H1 (cell line): ENCODE measurements around the gene HECTD1. TPM values are rescaled to one million over a fixed set of nuclear protein-coding genes. Genes with fewer than 3 reads are reported as not detected.

ENCODE experiments used
- CTCF ChIA-PET: fragments of 300-600 bp; sonication (Branson Sonifier 250); formaldehyde crosslinking; loops from one replicate; lab custom pipeline; 2021; ENCODE audit not compliant: partially characterized antibody; lab: Charles Lee
- POLR2A ChIA-PET: fragments of 300-600 bp; sonication (Branson Sonifier 250); formaldehyde crosslinking; loops from one replicate; lab custom pipeline; 2021; ENCODE audit warnings: inconsistent platforms; ENCODE audit not compliant: partially characterized antibody; lab: Charles Lee
- DNase-seq, 2 experiments: peaks; one replicate each; pipeline versions ENCODE4 v3.0.0 to v3.0.0-alpha.2; 2010 to 2022; ENCODE audit warnings: low spot score in 2 of 2, low read depth in 1 of 2, mixed read lengths in 1 of 2
- FAIRE-seq: peaks from 2 replicates; lab custom pipeline; 2011; peaks lifted over from hg19 to GRCh38; lab: Jason Lieb, UNC
- H2AFZ ChIP-seq: 2 replicates; pipeline ENCODE4 v1.8.1; 2012; ENCODE audit warnings: low read length, inconsistent platforms
- H2AK5ac ChIP-seq: 2 replicates; pipeline ENCODE4 v1.6.1; 2013; ENCODE audit warnings: low read depth, low read length
- H2BK120ac ChIP-seq: replicated peaks from 2 replicates; pipeline ENCODE3; 2013; ENCODE audit warnings: low read depth, low read length, inconsistent platforms
- H2BK12ac ChIP-seq: 2 replicates; pipeline ENCODE4 v1.6.1; 2013; ENCODE audit warnings: low read depth, low read length
- H2BK15ac ChIP-seq: 2 replicates; pipeline ENCODE4 v1.6.1; 2013; ENCODE audit warnings: low read length
- H2BK20ac ChIP-seq: 2 replicates; pipeline ENCODE4 v1.6.1; 2013; ENCODE audit warnings: low read length
- H2BK5ac ChIP-seq: 2 replicates; pipeline ENCODE4 v1.6.1; 2013; ENCODE audit warnings: low read depth, low read length
- H3K14ac ChIP-seq: 2 replicates; pipeline ENCODE4 v1.6.1; 2013; ENCODE audit warnings: inconsistent platforms; ENCODE audit not compliant: insufficient read length
- H3K18ac ChIP-seq: 2 replicates; pipeline ENCODE4 v1.6.1; 2013; ENCODE audit warnings: low read length; ENCODE audit errors: extremely low read depth
- H3K23ac ChIP-seq: 2 replicates; pipeline ENCODE4 v1.6.1; 2013; ENCODE audit warnings: inconsistent platforms; ENCODE audit not compliant: insufficient read length
- H3K23me2 ChIP-seq: 2 replicates; pipeline ENCODE4 v1.6.1; 2013; ENCODE audit warnings: low read depth, low read length
- H3K27ac ChIP-seq: 2 replicates; pipeline ENCODE4 v1.6.1; 2011; ENCODE audit warnings: low read depth, low read length, inconsistent platforms
- H3K27me3 ChIP-seq, 4 experiments: replicated peaks in 1 of 4; 1 replicate in 1 of 4; 2 replicates in 3 of 4; pipeline versions ENCODE4 v1.6.1 to v1.8.1; 2011 to 2013; ENCODE audit warnings: low read length in 3 of 4, mild to moderate bottlenecking in 3 of 4, inconsistent platforms in 2 of 4, mixed read lengths in 2 of 4, moderate library complexity in 1 of 4; ENCODE audit not compliant: control insufficient read depth in 3 of 4, insufficient read depth in 3 of 4; ENCODE audit errors: extremely low read depth in 1 of 4
- H3K36me3 ChIP-seq, 4 experiments: 2 replicates each; pipeline versions ENCODE4 v1.6.1 to v1.8.1; 2011 to 2013; ENCODE audit warnings: mild to moderate bottlenecking in 4 of 4, low read length in 3 of 4, moderate library complexity in 2 of 4, control low read depth in 1 of 4, inconsistent platforms in 1 of 4; ENCODE audit not compliant: insufficient read depth in 4 of 4, control insufficient read depth in 2 of 4
- H3K4ac ChIP-seq: replicated peaks from 2 replicates; pipeline ENCODE3; 2013; ENCODE audit warnings: low read length, low read depth, mixed read lengths, inconsistent platforms; ENCODE audit not compliant: insufficient read length
- H3K4me1 ChIP-seq, 4 experiments: replicated peaks in 1 of 4; 1 replicate in 1 of 4; 2 replicates in 3 of 4; pipeline versions ENCODE4 v1.6.1 to v1.8.1; 2011 to 2013; ENCODE audit warnings: low read length in 3 of 4, inconsistent platforms in 2 of 4, mixed read lengths in 1 of 4; ENCODE audit not compliant: insufficient read depth in 4 of 4, control insufficient read depth in 3 of 4
- H3K4me2 ChIP-seq, 2 experiments: 2 replicates each; pipeline versions ENCODE4 v1.6.1 to v1.8.1; 2011 to 2013; ENCODE audit warnings: low read depth in 2 of 2, low read length in 2 of 2, control low read depth in 1 of 2, inconsistent platforms in 1 of 2, mild to moderate bottlenecking in 1 of 2; ENCODE audit not compliant: insufficient read depth in 1 of 2
- H3K4me3 ChIP-seq, 4 experiments: fragments of 200-600, 300-600 bp in 1 of 4; sonication (generic), shearing (Covaris generic), sonication (Bioruptor Twin) in 1 of 4; 2 replicates each; pipeline versions ENCODE4 v1.5.1 to v1.8.1; 2011 to 2016; ENCODE audit warnings: low read length in 4 of 4, low read depth in 3 of 4, control low read depth in 2 of 4, inconsistent platforms in 2 of 4, mild to moderate bottlenecking in 2 of 4, mixed read lengths in 1 of 4, moderate library complexity in 1 of 4; ENCODE audit not compliant: insufficient read depth in 2 of 4; ENCODE audit errors: extremely low read depth in 1 of 4
- H3K56ac ChIP-seq: replicated peaks from 2 replicates; pipeline ENCODE3; 2013; ENCODE audit warnings: low read depth, mild to moderate bottlenecking, mixed read lengths, low read length, inconsistent platforms; ENCODE audit not compliant: insufficient read length
- H3K79me1 ChIP-seq: 2 replicates; pipeline ENCODE4 v1.6.1; 2013; ENCODE audit warnings: low read depth, low read length, control low read depth
- H3K79me2 ChIP-seq, 2 experiments: 2 replicates each; pipeline versions ENCODE4 v1.6.1 to v1.8.1; 2012 to 2013; ENCODE audit warnings: low read length in 2 of 2, mild to moderate bottlenecking in 2 of 2, inconsistent platforms in 1 of 2; ENCODE audit not compliant: insufficient read depth in 2 of 2, control insufficient read depth in 1 of 2
- H3K9ac ChIP-seq, 4 experiments: replicated peaks in 1 of 4; 1 replicate in 1 of 4; 2 replicates in 3 of 4; pipeline versions ENCODE4 v1.6.1 to v1.8.1; 2011 to 2013; ENCODE audit warnings: low read depth in 3 of 4, low read length in 3 of 4, control low read depth in 2 of 4, mild to moderate bottlenecking in 2 of 4, moderate library complexity in 2 of 4, inconsistent platforms in 1 of 4; ENCODE audit errors: extremely low read depth in 1 of 4
- H3K9me3 ChIP-seq, 2 experiments: 2 replicates each; pipeline versions ENCODE4 v1.6.1 to v1.8.1; 2012 to 2013; ENCODE audit warnings: mild to moderate bottlenecking in 2 of 2, moderate library complexity in 2 of 2, control low read depth in 1 of 2, inconsistent platforms in 1 of 2, low read depth in 1 of 2, low read length in 1 of 2, mixed read lengths in 1 of 2; ENCODE audit not compliant: insufficient read depth in 2 of 2
- H4K20me1 ChIP-seq, 2 experiments: replicated peaks in 1 of 2; 2 replicates each; pipeline versions ENCODE3 to v1.8.1; 2011 to 2013; ENCODE audit warnings: inconsistent platforms in 2 of 2, low read length in 2 of 2, mild to moderate bottlenecking in 1 of 2; ENCODE audit not compliant: insufficient read depth in 2 of 2, control insufficient read depth in 1 of 2
- H4K5ac ChIP-seq: 2 replicates; pipeline ENCODE4 v1.6.1; 2013; ENCODE audit warnings: low read length, low read depth, mixed read lengths, inconsistent platforms; ENCODE audit not compliant: insufficient read length
- H4K8ac ChIP-seq: 2 replicates; pipeline ENCODE4 v1.8.0; 2013; ENCODE audit warnings: mild to moderate bottlenecking, moderate library complexity, low read length, inconsistent platforms; ENCODE audit not compliant: insufficient read depth; ENCODE audit errors: extremely low read depth
- H4K91ac ChIP-seq: replicated peaks from 2 replicates; pipeline ENCODE3; 2013; ENCODE audit warnings: low read length, mixed read lengths, inconsistent platforms; ENCODE audit not compliant: insufficient read length
- CEBPB ChIP-seq: IDR thresholded peaks from 2 replicates; pipeline ENCODE4 v1.6.1; 2012; ENCODE audit warnings: low read depth, low read length
- MAFK ChIP-seq: IDR thresholded peaks from 2 replicates; pipeline ENCODE4 v1.6.1; 2012; ENCODE audit warnings: low read depth, mild to moderate bottlenecking, improper control_type of control experiment, low read length
- SIRT6 ChIP-seq: IDR thresholded peaks from one replicate; pipeline ENCODE4 v1.7.1; 2012; ENCODE audit warnings: low read length, inconsistent platforms
- USF2 ChIP-seq: IDR thresholded peaks from 2 replicates; pipeline ENCODE4 v1.6.1; 2011; ENCODE audit warnings: low read length, improper control_type of control experiment
- WGBS, 2 experiments: shearing (Covaris generic) in 1 of 2; methylation state at CpG; one replicate each; pipeline versions ENCODE4 v1.1.6 to v1.1.7; 2013 to 2015; ENCODE audit warnings: low lambda C conversion rate in 2 of 2, mixed read lengths in 2 of 2, inconsistent platforms in 1 of 2, low coverage in 1 of 2, missing lambda C conversion rate in 1 of 2; ENCODE audit not compliant: insufficient replicate concordance in 2 of 2, insufficient coverage in 1 of 2, insufficient read length in 1 of 2; ENCODE audit errors: extremely low coverage in 1 of 2, missing lambda C conversion rate in 1 of 2; 5-methylcytosine and 5-hydroxymethylcytosine counted together
- polyA plus RNA-seq, 7 experiments: library from polyadenylated mRNA; depleted of rRNA in 3 of 7; stranded (reverse) in 5 of 7; unstranded in 2 of 7; fragments of >200 nt in 5 of 7; fragments of 200-250 nt in 2 of 7; gene quantifications; 1 replicate in 5 of 7; 2 replicates in 1 of 7; 4 replicates in 1 of 7; pipeline versions ENCODE4 v1.2.1 to v1.2.3, GENCODE V29; 2011 to 2013; ENCODE audit warnings: missing spikeins in 2 of 7, mixed read lengths in 2 of 7
- total RNA-seq: library from RNA; stranded (reverse); fragmentation: NEBNext Ultra II Directional; extraction: Animal tissue kit (Norgen Biotek cat#: 25700); gene quantifications from 2 replicates; pipeline ENCODE4 v1.2.1, GENCODE V29; 2021

The HECTD1 gene
- total and polyA plus RNA-seq, 2 of the 8 experiments (the other 6 are each of a cell fraction or from before 2014, with no cell fraction given): 44.7 to 105 TPM

GRCh38 chr14:31229638-31230572, 22.3 kb upstream of the HECTD1 start:
- Histone ChIP-seq H2BK120ac (no peak overlapping the region), H3K4me3 (peak overlapping the region in 2 of 4 experiments; percentile 4 to 27; a peak in 2 of 8 replicates), H3K79me1 (no peaks in the 10 kb centered on the region), H3K36me3 (no peaks in the 10 kb centered on the region), H3K79me2 (no peaks in the 10 kb centered on the region), H2BK15ac (peak overlapping the region; percentile 34; the same call in 1 of the 2 replicates), H2AK5ac (no peak overlapping the region), H3K23ac (no peak overlapping the region), H2BK20ac (no peak overlapping the region), H3K4me1 (peaks cover 0 to 6% (median 2%) of the 10 kb centered on the region in 4 experiments; a peak in 2 of 7 replicates), H3K9me3 (no peaks in the 10 kb centered on the region), H2BK12ac (no peak overlapping the region), H3K23me2 (no peaks in the 10 kb centered on the region), H3K9ac (no peak overlapping the region), H3K56ac (no peak overlapping the region)
- DNase-seq: peak in 1 of 2 experiments; percentile 51
- FAIRE-seq: no peak
- POLR2A ChIA-PET: interaction anchor here (0.6 to 1.2 kb wide), 3 partner anchors 24 to 546 kb away, joined by 3 read pairs; no protein-coding TSS in a partner anchor
- CTCF ChIA-PET: interaction anchor here (1.9 kb wide), 1 partner anchor 22 kb away, joined by 10 read pairs; the partner anchor contains the start of gene HECTD1
- TF ChIP-seq USF2 (no peak), CEBPB (peak; percentile 93), MAFK (no peak), SIRT6 (no peak)
- TF ChIP-seq, all 59 proteins: peak for 1
- H3K27me3 ChIP-seq: no peaks in the 10 kb centered on the region
- 73% methylated on average over 17 of the region's 17 CpGs; no CpG with 5 or more reads in 1 of the 2 experiments for WGBS, 2 experiments
- no peak overlapping the region for H3K18ac ChIP-seq
- H4K5ac ChIP-seq: no peak overlapping the region
- H4K91ac ChIP-seq: no peak overlapping the region
- no peak overlapping the region for H3K4ac ChIP-seq
- peak overlapping the region; percentile 50 to 56 for H3K4me2 ChIP-seq
- no peak overlapping the region for H3K14ac ChIP-seq
- peak overlapping the region; percentile 98 for H2AFZ ChIP-seq
- H3K27ac ChIP-seq: no peak overlapping the region
- no peaks in the 10 kb centered on the region for H4K20me1 ChIP-seq
- H2BK5ac ChIP-seq: no peak overlapping the region
- no peak overlapping the region for H4K8ac ChIP-seq
